Stomach (tissue), 9 donors: Measurements from ENCODE around the gene COG2. TPM values are rescaled to one million over a fixed set of nuclear protein-coding genes. Genes with fewer than 3 reads are reported as not detected.

Experiments used
- DNase-seq, 2 donors: peaks; one replicate each; pipeline versions ENCODE4 v3.0.0 to v3.0.0-alpha.2; 2013 to 2019
- H3K27ac ChIP-seq, 5 donors: fragments of 200-600 bp in 4 of 5; sonication (generic) in 4 of 5; one replicate each; pipeline ENCODE4 v1.5.1; 2013 to 2019; ENCODE audit warnings: mild to moderate bottlenecking in 1 of 5, moderate library complexity in 1 of 5
- H3K27me3 ChIP-seq, 3 donors: fragments of 200-600 bp; sonication (generic); one replicate each; pipeline ENCODE4 v1.5.1; 2017 to 2019; ENCODE audit warnings: mixed run types in 1 of 3
- H3K36me3 ChIP-seq, 4 donors: fragments of 200-600 bp; sonication (generic); 1 replicate in 3 of 4; 2 replicates in 1 of 4; pipeline ENCODE4 v1.5.1; 2016 to 2019
- H3K4me1 ChIP-seq, 4 donors: fragments of 200-600 bp; sonication (generic); one replicate each; pipeline ENCODE4 v1.5.1; 2016 to 2019
- H3K4me3 ChIP-seq, 4 donors: fragments of 200-600 bp; sonication (generic) in 3 of 4; one replicate each; pipeline ENCODE4 v1.5.1; 2016 to 2019; ENCODE audit warnings: mild to moderate bottlenecking in 1 of 4
- H3K9me3 ChIP-seq, 4 donors: fragments of 200-600 bp; sonication (generic); one replicate each; pipeline ENCODE4 v1.5.1; 2016 to 2019
- CTCF ChIP-seq, 7 experiments: fragments of 450-650 bp in 4 of 7; fragments of 200-600 bp in 3 of 7; sonication (generic) in 3 of 7; IDR thresholded peaks; one replicate each; pipeline ENCODE4 v1.5.1; 2016 to 2019; ENCODE audit warnings: antibody characterized with exemption in 7 of 7, control low read depth in 2 of 7, mild to moderate bottlenecking in 1 of 7
- EP300 ChIP-seq: sonication (generic); formaldehyde crosslinking; IDR thresholded peaks from one replicate; pipeline ENCODE4 v1.6.1; 2017; ENCODE audit warnings: antibody characterized with exemption
- POLR2A ChIP-seq, 4 donors: fragments of 450-650 bp; IDR thresholded peaks; one replicate each; pipeline ENCODE4 v1.6.1; 2016; ENCODE audit warnings: antibody characterized with exemption in 4 of 4, control low read depth in 2 of 4, mild to moderate bottlenecking in 1 of 4, moderate library complexity in 1 of 4
- POLR2AphosphoS5 ChIP-seq, 3 donors: sonication (generic); formaldehyde crosslinking; IDR thresholded peaks; one replicate each; pipeline ENCODE4 v1.6.1; 2016; ENCODE audit warnings: antibody characterized with exemption in 3 of 3
- WGBS, 5 donors: extraction: QIAGEN DNeasy Blood & Tissue Kit in 3 of 5; methylation state at CpG; one replicate each; pipeline versions ENCODE4 v1.1.5 to v1.1.7; 2013 to 2018; 5-methylcytosine and 5-hydroxymethylcytosine counted together
- intact Hi-C: fragments of 100-400 bp; cut with DNase I; formaldehyde crosslinking; loops from one replicate; pipeline ENCODE4 v1.15.1; 2023; ENCODE audit warnings: low total_unique reads
- polyA plus RNA-seq, 3 donors: library from polyadenylated mRNA; stranded (reverse); fragments of 200-250 nt; gene quantifications; one replicate each; pipeline ENCODE4 v1.2.3, GENCODE V29; 2013
- total RNA-seq, 5 donors: library from RNA; depleted of rRNA; stranded (reverse); fragments of >200 nt; gene quantifications; one replicate each; pipeline versions ENCODE4 v1.1.0 to v1.2.3, GENCODE V29; 2014 to 2016
- donor health status: healthy with polysubstance abuse.
- donor health status: Bipolar disorder and iron deficiency.
- donor health status: healthy.

The COG2 gene
- total and polyA plus RNA-seq, 8 donors, result 8.9 to 51.3 (median 20.7) TPM

- TF ChIP-seq CTCF (IDR thresholded peaks at IDR 0.05), result no peak
- WGBS, 5 donors, result 50 to 57% (median 52%) methylated on average over 4 of the region's 4 CpGs
These were observed 20.1 kb upstream of the COG2 start for GRCh38 chr1:230622151-230622550.

DNA sequence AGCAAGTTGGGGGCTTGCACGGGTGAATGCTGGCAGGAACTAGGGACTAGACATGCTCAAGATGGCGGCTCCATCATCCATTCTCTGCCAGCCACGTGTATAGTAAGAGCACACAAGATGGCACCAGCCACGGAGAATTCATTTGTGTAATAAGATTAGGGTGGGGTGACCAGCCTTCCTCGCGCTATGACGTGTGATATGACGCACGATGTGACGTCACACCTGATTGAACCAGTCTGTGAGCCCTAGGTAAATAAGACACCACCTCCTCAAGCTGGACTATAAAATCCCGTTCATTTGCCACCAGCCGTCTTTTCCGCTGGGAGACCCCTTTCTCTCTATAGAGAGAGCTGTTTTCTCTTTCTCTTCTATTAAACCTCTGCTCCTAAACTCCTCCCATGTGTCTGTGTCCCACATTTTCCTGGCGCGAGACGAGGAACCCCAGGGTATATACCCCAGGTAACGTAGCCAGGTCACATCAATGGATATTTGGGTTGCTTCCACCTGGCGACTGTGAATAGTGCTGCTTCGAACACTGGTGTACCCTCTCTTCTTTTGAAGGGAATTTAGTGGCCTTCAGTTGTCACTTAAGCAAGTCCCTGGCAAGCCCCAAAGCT is 18.1 kb upstream of the COG2 start:
- 91 to 95% (median 92%) methylated on average over 19 of the region's 19 CpGs for WGBS, 5 donors
- Histone ChIP-seq H3K27ac (no peak overlapping the region), H3K27me3 (peaks cover 0 to 15% (median 0%) of the 10 kb centered on the region in 3 donors), H3K4me3 (no peak overlapping the region), H3K36me3 (no peaks in the 10 kb centered on the region), H3K9me3 (no peaks in the 10 kb centered on the region), H3K4me1 (no peaks in the 10 kb centered on the region)
- intact Hi-C loops, result no loop called here
- no peak for DNase-seq
- TF ChIP-seq EP300 (no peak), POLR2AphosphoS5 (IDR thresholded peaks at IDR 0.05) (no peak), POLR2A (IDR thresholded peaks at IDR 0.05) (no peak), CTCF (IDR thresholded peaks at IDR 0.05) (no peak)

More at GRCh38 chr1:230622151-230622550, 20.1 kb upstream of the COG2 start:
- Histone ChIP-seq H3K4me1 (no peaks in the 10 kb centered on the region), H3K27me3 (peaks cover 0 to 9% (median 0%) of the 10 kb centered on the region in 3 donors), H3K27ac (no peak overlapping the region), H3K4me3 (no peak overlapping the region), H3K36me3 (no peaks in the 10 kb centered on the region), H3K9me3 (no peaks in the 10 kb centered on the region)
- intact Hi-C loops, result no loop called here
- DNase-seq, result no peak

GRCh38 chr1:230626232-230626631 is 16.0 kb upstream of the COG2 start:
- TF ChIP-seq POLR2AphosphoS5 (IDR thresholded peaks at IDR 0.05) (no peak), EP300 (no peak)
- Histone ChIP-seq H3K4me1 (no peaks in the 10 kb centered on the region), H3K27me3 (peaks cover 0 to 17% (median 0%) of the 10 kb centered on the region in 3 donors), H3K4me3 (no peak overlapping the region), H3K36me3 (no peaks in the 10 kb centered on the region), H3K9me3 (no peaks in the 10 kb centered on the region), H3K27ac (no peak overlapping the region)
- no peak for DNase-seq
- intact Hi-C loops, result no loop called here
- WGBS, 5 donors, result 62 to 73% (median 65%) methylated on average over 2 of the region's 2 CpGs

- WGBS, 5 donors, result 84 to 92% (median 91%) methylated on average over 2 of the region's 2 CpGs
- intact Hi-C loops, result no loop called here
- TF ChIP-seq POLR2A (IDR thresholded peaks at IDR 0.05), result no peak
- no peak for TF ChIP-seq EP300
- no peak for TF ChIP-seq CTCF (IDR thresholded peaks at IDR 0.05)
- TF ChIP-seq POLR2AphosphoS5 (IDR thresholded peaks at IDR 0.05), result no peak
- Histone ChIP-seq H3K27ac (no peak overlapping the region), H3K4me1 (no peaks in the 10 kb centered on the region), H3K27me3 (peaks cover 0 to 17% (median 0%) of the 10 kb centered on the region in 3 donors), H3K9me3 (no peaks in the 10 kb centered on the region), H3K4me3 (no peak overlapping the region), H3K36me3 (no peaks in the 10 kb centered on the region)
- DNase-seq, result no peak
These were observed 14.5 kb upstream of the COG2 start for GRCh38 chr1:230627767-230628166.

GRCh38 chr1:230629511-230629910 is 12.8 kb upstream of the COG2 start:
- Histone ChIP-seq H3K4me1 (no peaks in the 10 kb centered on the region), H3K27ac (no peak overlapping the region), H3K4me3 (no peak overlapping the region), H3K9me3 (no peaks in the 10 kb centered on the region), H3K27me3 (peaks cover 0 to 17% (median 0%) of the 10 kb centered on the region in 3 donors), H3K36me3 (no peaks in the 10 kb centered on the region)
- intact Hi-C loops, result no loop called here
- DNase-seq, result no peak
- TF ChIP-seq POLR2A (IDR thresholded peaks at IDR 0.05) (no peak), POLR2AphosphoS5 (IDR thresholded peaks at IDR 0.05) (no peak), EP300 (no peak), CTCF (IDR thresholded peaks at IDR 0.05) (no peak)
